HG02970 (cell line): Measurements from ENCODE around the gene GPR17.

Experiments used
- ATAC-seq: cut with Tn5 transposase; IDR thresholded peaks from one replicate; pipeline ENCODE4 v1.9.1; 2021; ENCODE audit warnings: mild to moderate bottlenecking, moderate library complexity, moderate number of reproducible peaks; ENCODE audit not compliant: unreplicated experiment, low FRiP score

GPR17 gene

GRCh38 chr2:127639111-127639474 lies 6.9 kb upstream of the GPR17 start:
- ATAC-seq, result no peak

DNA sequence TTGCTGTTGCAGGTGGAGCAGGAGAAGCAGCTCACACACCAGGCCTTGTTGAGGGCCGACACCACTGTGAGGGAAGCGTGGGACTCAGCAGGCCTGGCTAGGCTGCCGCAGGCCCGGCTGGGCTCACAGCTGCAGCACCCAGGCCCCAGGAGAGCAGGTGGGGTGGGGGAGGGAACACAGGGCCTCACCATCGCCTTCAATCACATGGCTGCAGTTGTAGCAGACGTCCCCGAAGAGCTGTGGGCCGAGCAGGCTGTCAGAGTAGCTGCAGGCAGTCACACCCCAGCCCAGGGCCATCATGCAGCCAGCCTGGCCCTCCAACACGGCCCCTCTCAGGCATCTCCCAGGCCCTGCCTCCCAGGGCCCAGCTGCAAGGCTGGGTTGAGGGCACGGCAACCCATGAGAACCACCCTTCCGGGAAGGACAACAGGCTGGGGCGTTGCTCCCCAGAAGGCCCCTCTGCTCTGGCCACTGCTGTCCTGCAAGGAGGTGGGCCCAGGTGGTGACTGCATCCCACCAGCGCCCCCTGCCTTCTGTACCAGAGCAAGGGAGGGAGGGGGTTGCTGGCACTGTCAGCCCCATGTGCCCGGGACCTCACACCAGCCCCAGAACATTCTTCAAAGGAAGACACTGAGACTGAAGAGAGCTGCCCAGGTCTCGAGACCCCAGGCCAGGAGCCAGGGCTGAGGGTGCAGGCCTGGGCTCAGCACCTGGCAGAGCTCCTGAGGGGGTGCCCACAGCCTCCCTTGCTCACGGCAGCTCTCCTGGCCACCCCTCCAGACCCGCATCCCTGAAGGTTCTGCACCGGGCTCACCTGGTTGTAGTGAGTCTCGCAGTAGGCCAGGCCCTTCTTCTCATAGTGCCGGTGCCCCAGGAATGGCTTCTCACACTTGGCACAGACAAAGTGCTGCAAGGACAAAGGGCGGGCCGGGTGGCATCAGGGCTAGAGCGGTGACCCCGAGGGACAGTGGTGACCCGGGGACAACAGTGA lies 5.6 kb upstream of the GPR17 start:
- no peak for ATAC-seq

GRCh38 chr2:127641133-127641532 lies 4.8 kb upstream of the GPR17 start:
- no peak for ATAC-seq

- ATAC-seq, result no peak
Measured at GRCh38 chr2:127641846-127642507, 4.0 kb upstream of the GPR17 start.

DNA sequence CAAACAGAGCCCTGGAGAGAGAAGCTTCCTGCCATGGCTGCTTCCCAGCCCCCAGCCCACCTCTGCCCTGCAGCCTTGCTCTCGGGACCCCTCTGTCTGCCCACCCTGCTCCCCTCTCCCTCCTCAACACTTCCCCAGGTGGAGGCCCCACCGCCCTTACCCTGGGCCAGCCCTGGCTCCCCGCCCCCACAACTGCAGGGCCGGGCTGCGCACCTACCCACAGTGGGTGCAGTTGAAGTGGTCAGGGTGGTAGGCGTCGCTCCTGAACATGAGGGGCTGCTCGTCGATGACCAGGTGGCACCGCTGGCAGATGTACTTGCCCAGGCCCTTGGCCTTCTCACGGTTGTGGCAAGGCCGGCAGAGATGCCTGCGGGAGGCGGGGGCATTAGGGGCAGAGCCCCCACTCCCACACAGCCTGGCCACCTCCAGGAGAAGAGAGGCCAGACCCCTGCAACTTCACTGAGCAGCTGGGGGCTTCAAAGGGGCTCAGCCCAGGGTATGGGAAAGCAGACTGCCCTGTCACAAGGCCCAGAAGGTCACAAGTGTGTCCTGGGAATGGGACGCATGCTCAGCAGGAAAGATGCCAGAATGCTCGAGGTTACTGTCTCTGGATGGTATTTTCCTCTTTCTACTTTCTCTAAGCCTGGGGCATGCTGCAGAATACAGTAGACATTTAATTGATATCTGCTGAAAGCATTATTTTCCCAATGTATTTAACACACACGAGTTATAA lies 3.1 kb upstream of the GPR17 start:
- ATAC-seq, result no peak

GRCh38 chr2:127643439-127644065 lies 2.4 kb upstream of the GPR17 start:
- ATAC-seq, result no peak

DNA sequence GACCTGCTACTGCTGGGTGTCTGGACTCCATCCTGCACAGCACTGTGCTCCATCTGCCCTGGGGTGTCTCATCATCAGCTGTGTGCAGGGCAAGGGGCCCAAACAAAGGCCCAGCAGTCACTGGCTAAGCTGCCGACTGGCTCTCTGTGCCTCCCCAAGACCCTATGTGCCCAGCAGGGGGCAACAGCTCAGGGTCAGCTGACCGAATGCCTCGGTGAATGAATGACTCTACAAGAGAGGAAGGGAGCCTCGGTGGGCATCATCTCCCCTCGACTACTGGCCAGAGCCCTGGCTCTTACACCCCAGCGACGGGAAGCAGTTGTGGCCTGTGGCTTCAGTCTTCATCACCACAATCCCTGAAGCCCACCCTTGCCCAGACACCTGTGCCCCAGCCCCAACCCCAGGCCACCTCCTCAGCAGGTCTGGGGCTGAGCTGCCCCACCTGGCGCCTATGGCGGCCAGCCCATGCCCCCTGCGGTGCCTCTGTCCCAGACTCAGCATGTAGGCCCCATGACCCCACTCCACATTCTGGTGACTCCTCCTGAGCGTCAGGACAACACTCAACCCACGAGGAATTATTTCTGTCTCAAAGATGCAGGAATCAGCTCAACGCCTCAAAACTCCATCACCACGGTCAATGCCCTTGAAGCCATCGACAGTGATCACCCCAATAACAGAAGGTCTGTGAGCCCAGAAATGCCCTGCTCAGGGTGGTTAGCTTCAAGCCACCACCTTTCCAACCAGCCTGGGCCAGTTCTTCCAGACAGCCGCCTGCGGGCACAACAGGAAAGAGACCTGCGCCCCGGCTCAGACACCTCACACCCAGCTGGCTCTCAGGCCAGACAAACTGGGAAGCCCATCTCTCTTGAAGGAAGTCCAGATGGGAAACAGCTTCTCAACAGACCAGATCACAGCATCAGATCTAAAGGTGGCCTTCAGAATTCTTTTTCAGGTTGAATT lies 1.6 kb upstream of the GPR17 start:
- no peak for ATAC-seq

DNA sequence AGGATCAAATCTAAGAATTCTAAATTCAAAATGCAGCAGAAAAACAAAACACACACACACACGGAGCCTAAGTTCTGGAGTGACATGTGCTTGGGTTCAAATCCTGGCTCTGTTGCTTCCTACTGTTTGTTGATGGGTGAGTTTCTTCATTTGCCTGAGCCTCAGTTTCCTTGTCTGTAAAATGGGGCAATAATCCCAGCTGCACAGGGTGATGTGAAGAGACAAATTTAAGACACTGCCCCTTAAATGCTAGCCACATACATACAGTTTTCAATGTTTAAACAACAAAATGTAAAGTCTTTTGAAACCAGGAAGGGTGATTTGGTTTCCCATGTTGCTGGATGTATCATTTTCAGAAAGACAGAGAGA lies 943 bp upstream of the GPR17 start:
- ATAC-seq, result no peak

- ATAC-seq, result no peak
Measured at GRCh38 chr2:127646487-127647241, 711 bp downstream of the GPR17 start.

DNA sequence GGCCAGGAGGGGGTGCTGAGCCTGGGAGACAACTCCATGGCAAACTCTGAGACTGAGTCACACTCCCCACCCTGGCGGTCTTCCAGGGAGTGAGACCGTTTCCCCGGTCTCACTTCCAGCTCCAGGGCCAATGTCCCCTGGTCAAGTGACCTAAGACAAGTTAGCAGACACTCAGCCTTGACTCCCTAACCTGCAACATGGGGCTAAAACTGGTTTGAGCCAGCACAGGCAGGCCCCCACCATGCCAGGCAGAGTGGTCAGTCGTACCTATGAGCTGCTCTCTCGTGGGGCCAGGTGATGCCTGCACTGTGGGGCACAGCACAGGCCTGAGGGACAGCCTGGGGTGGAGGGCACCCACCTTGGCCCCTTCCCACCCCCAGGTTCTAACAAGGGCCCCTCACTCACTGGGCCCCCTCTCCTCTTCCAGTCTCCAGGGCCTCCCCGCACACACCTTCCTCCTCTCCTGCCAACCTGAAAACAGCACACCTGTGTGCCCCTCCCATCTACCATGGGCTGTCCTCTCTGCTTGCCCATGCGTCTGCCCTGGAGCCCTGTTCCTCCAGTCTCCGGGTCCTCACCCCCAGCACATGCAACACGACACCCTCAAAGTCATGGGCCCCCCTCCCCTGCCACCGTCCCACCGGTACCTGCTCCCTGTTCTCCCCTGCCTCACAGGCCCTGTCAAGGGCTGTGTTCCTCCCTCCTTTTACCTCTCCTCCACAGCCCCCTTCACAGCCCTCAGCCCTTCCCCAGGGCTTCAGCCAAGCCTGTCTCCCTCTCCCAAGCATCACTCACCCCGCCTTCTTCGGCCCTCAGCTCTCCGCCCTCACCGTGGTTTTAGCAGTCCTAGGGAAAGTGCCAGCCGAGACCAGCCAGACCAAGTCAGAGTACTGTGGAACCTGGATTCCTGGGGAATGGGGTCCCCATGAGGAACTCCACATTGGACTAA lies 1.6 kb downstream of the GPR17 start:
- ATAC-seq, result no peak

GRCh38 chr2:127648321-127648720 lies 2.4 kb downstream of the GPR17 start:
- ATAC-seq, result no peak

DNA sequence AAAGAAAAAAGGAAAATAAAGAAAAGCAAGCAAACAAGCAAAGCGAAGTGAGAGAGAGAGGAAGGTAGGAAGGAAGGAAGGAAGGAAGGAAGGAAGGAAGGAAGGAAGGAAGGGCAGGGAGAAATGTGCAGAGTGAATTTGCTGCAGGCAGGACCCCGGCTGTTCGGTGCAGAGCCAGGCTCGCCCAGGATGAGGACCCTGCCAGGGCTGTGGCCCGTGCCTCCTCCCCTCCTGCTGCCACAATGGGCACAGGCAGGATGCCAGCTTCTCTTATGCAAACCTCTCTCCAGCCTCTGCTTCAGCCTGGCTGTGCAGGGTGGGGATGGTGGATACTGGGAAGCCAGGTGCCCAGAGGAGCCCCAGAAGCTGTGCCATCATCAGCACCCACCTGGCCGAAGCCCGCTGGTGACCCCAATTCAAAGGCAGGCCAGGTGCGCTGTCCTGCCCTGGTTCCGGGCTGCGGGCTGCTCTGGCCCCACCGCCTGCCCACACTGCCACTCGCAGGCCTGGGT lies 3.2 kb downstream of the GPR17 start:
- no peak for ATAC-seq

GRCh38 chr2:127649684-127650040 lies 3.7 kb downstream of the GPR17 start:
- ATAC-seq, result no peak

DNA sequence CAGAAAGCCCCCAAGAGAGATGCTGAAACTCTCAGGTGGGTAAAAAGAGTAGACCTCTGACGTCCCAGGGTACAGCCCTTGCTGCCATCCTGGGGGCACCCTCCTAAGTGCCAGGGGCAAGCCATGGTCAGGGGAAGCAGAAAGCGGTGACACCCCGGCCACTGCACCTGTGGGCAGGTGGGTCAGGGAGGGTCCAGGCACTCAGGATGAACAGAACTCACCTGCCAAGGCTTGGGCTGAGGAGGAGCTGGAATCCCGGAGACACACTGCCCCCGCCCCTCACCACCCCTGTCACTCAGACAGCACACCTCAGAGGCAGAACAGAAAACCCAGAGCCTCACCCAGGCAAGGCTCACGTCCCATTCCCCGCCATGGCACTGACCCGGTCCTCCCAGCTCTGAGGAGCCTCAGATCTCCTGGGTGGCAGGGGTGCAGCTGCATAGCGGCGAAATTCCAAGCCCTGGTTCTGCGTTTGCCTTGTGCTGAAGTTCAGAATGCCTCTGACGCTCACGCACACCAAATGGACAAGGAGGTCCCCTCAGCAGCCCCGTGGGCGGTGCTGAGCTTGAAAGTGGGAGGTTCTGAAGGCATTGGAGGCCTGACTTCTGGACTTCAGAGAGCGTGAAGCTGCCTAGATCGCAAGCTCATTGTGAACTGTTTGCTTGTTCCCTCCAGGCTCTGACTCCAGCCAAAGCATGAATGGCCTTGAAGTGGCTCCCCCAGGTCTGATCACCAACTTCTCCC lies 4.3 kb downstream of the GPR17 start:
- ATAC-seq, result no peak

DNA sequence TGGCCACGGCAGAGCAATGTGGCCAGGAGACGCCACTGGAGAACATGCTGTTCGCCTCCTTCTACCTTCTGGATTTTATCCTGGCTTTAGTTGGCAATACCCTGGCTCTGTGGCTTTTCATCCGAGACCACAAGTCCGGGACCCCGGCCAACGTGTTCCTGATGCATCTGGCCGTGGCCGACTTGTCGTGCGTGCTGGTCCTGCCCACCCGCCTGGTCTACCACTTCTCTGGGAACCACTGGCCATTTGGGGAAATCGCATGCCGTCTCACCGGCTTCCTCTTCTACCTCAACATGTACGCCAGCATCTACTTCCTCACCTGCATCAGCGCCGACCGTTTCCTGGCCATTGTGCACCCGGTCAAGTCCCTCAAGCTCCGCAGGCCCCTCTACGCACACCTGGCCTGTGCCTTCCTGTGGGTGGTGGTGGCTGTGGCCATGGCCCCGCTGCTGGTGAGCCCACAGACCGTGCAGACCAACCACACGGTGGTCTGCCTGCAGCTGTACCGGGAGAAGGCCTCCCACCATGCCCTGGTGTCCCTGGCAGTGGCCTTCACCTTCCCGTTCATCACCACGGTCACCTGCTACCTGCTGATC lies 4.9 kb downstream of the GPR17 start:
- no peak for ATAC-seq

DNA sequence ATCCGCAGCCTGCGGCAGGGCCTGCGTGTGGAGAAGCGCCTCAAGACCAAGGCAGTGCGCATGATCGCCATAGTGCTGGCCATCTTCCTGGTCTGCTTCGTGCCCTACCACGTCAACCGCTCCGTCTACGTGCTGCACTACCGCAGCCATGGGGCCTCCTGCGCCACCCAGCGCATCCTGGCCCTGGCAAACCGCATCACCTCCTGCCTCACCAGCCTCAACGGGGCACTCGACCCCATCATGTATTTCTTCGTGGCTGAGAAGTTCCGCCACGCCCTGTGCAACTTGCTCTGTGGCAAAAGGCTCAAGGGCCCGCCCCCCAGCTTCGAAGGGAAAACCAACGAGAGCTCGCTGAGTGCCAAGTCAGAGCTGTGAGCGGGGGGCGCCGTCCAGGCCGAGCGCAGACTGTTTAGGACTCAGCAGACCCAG lies 5.4 kb downstream of the GPR17 start:
- no peak for ATAC-seq
